Frontal cortex (tissue), 4 donors: ENCODE results near the gene DXO. TPM values are rescaled to one million over a fixed set of nuclear protein-coding genes. Genes with fewer than 3 reads are reported as not detected.

Experiments used
- DNase-seq, 2 donors: peaks; one replicate each; pipeline ENCODE4 v3.0.0; 2012; ENCODE audit warnings: low spot score in 2 of 2
- FAIRE-seq: peaks from 2 replicates; lab custom pipeline; 2012; peaks lifted over from hg19 to GRCh38; lab: Jason Lieb, UNC
- total RNA-seq: library from RNA; depleted of rRNA; stranded (reverse); fragments of >200 nt; gene quantifications from one replicate; pipeline ENCODE4 v1.2.3, GENCODE V29; 2014
- donor health status: control.
- donor health status: control.
- donor health status: control.

The DXO gene
- total RNA-seq, 1 donor from 2014 or later = 7.3 TPM

- no peak for FAIRE-seq
- DNase-seq = no peak
Observed at GRCh38 chr6:31961616-31962015, 10.3 kb downstream of the DXO start.

GRCh38 chr6:31958741-31959739 is 12.9 kb downstream of the DXO start, which contains the start of the genes NELFE and SKIC2:
NELFE (minus strand) TSS chr6:31958971; CDS start chr6:31958446, 525 bp downstream.
SKIC2 (plus strand) TSS chr6:31959175; CDS start chr6:31959193, 18 bp downstream.
- peak; percentile 75 for FAIRE-seq

DNA sequence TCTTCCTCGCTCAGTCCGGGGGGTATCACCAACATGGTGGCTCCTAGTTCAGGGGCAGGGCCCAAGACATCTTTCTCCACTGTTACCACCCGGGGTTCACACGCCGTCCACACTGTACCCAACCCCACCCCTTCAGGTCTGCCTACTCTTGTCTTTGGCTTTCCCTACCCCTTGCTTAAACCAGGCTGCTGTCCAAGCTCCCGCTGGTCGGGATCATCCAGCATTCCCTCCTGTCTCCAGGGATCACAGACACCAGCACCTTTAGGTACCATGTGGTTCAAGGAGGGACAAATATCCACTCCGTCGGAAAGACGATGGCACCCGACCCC is 13.6 kb downstream of the DXO start:
- no peak for FAIRE-seq

More at GRCh38 chr6:31958741-31959739, 12.9 kb downstream of the DXO start, which contains the start of the genes NELFE and SKIC2:
- DNase-seq = peak; percentile 98 to 100

GRCh38 chr6:31956796-31957195 is 15.1 kb downstream of the DXO start:
- DNase-seq (no peak), FAIRE-seq (no peak)

More for the DNA sequence above, 13.6 kb downstream of the DXO start:
- no peak for DNase-seq

DNA sequence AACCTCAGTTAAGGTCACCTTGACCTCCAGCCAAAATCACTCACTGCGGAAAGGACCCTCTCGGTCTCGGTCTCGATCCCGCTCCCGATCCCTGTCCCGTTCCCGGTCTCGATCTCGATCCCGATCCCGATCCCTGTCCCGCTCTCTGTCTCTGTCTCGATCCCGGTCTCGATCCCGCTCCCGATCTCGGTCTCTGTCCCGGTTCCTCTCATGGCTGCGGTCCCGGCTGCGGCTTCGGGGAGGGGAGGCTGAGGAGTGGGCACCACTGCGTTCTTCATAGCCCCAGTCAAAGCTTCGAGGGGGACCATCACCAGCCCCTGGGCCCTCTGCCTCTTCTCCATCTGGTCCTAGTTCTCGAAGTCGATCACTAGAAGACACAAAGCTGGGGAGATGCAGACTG is 17.4 kb downstream of the DXO start:
- DNase-seq (no peak), FAIRE-seq (no peak)

DNA sequence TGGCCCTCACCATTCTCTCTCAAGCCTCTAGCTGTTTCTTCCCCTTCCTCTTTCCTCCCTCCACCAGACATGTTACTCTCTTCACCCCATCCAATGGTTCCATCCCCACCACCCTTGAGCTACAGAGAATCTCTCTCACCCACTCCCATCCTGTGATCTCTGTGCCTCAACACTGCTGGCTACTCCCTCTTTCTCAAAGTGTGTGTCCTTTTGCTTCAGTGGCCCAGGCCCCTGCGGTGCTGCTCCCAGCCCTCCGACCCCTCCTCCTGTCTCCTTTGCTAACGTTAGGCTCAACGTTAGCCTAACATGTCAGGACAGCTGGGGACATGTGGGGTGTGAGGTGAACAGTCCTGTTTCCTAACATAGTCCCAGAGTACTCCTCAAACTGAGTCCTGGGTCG is 19.0 kb downstream of the DXO start:
- FAIRE-seq = no peak

DNA sequence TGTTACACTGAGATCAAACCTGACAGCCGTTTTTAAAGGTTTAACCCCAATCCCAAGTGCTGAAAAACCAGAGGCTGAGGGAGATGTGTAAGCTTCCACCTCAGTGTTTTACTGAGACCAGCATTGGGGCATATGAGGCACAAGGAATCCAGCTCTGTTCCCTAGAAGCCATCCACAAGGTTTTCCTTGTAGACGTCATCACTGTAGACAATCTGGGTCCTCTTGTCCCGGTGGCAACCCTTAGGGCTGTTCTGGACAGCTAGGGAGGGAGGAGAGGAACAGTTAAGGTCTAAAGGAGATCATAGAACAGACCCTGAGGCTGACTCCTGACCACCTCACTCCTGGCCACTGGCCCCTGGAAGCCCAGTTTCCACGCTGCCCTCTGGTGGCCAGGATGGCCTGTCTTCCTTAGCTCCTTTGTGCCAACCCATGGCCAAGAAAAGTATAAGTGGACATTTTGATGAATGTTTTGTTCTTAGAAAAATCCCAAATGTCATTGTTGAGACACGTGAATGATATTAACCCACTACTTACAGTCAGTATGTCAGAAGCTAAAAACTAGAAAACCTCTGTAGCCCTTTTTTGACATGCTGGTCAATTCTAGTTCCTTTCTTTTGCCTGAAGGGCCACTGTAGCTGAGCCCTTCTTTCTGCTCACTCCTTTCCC is 19.7 kb downstream of the DXO start:
- FAIRE-seq (no peak), DNase-seq (peak; percentile 47 to 67)

More for the DNA sequence above, 19.0 kb downstream of the DXO start:
- DNase-seq = no peak

DNA sequence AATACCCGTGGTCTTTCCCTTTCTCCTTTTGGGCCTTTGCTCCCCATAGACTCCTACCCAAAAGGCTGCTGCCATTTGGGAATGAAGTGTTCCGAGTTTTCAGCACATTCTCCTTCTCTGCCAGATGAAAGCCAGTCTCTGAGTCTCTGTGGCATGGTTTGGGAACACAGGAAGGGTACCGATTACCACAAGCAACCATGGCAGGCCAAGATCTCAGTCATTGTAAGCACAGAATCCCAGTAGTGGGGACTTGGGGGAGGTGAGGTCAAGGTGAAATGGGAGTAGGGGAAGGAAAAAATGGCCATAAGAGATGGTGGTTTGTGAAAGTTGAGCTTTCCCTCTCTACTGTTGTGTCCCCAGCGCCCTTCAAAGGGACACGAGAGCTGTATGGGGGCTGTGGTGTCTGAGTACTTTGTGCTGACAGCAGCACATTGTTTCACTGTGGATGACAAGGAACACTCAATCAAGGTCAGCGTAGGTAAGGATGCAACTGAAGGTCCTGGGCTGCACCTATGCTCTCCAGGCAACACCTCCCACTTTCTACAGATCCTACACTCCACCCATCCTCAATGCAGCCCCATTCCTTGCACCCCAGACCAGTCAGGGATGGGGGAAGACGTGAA is 21.9 kb downstream of the DXO start:
- no peak for DNase-seq
- FAIRE-seq = no peak

DNA sequence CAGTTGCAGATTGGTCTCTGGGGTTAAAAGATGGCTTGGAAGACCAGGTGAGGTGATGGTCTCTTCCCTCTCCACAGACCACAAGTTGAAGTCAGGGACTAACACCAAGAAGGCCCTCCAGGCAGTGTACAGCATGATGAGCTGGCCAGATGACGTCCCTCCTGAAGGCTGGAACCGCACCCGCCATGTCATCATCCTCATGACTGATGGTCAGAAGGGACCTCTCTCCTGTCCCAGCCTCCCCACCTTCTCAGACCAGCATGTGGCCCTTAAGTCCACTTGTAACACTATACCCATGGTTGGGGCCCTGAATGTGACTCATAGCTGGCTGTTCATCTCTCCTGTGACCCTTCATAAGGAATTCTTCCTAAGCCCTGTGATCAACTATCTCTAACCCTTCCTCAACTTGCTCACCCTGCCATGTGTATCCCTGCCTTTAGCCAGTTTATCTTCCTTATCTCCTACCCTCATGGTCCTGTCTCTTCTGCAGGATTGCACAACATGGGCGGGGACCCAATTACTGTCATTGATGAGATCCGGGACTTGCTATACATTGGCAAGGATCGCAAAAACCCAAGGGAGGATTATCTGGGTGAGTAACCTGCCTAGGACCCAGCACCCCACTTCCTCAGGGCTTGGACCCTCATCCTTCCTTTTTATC is 23.1 kb downstream of the DXO start:
- no peak for DNase-seq
- FAIRE-seq = no peak

- no peak for FAIRE-seq
- DNase-seq = no peak
Observed at GRCh38 chr6:31948306-31948705, 23.6 kb downstream of the DXO start.

DNA sequence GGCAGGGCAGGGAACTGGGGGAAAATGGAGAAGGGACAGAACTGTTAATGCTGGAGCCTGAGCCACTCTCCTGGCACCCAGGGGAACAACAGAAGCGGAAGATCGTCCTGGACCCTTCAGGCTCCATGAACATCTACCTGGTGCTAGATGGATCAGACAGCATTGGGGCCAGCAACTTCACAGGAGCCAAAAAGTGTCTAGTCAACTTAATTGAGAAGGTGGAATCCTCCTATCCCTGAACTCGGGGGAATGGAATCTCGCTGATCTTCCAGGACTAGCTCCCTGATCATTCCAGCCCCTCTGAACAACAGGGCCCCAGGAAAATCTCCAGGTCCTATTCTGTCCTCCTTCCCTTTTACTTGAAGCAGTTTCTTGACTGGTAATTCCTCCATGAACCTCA is 24.1 kb downstream of the DXO start:
- FAIRE-seq (no peak), DNase-seq (no peak)

GRCh38 chr6:31947070-31947675 is 24.8 kb downstream of the DXO start:
- no peak for FAIRE-seq
- DNase-seq = no peak

GRCh38 chr6:31946370-31946885 is 25.5 kb downstream of the DXO start:
- FAIRE-seq (no peak), DNase-seq (no peak)

DNA sequence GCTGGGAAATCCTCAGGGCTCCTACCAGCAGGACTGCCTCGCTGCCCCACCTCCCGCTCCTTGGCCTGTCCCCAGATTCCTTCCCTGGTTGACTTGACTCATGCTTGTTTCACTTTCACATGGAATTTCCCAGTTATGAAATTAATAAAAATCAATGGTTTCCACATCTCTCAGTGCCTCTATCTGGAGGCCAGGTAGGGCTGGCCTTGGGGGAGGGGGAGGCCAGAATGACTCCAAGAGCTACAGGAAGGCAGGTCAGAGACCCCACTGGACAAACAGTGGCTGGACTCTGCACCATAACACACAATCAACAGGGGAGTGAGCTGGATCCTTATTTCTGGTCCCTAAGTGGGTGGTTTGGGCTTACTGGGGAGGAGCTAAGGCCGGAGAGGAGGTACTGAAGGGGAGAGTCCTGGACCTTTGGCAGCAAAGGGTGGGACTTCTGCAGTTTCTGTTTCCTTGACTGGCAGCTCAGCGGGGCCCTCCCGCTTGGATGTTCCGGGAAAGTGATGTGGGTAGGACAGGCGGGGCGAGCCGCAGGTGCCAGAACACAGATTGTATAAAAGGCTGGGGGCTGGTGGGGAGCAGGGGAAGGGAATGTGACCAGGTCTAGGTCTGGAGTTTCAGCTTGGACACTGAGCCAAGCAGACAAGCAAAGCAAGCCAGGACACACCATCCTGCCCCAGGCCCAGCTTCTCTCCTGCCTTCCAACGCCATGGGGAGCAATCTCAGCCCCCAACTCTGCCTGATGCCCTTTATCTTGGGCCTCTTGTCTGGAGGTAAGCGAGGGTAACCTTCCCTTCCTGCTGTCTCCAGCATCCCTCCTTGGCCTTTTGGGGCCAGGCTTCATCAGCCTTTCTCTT is 26.2 kb downstream of the DXO start, which contains the start of gene CFB:
CFB (plus strand) TSS at position 589 of the 863 bp plus-strand sequence; CDS start at position 716, 127 bp downstream.
- FAIRE-seq (no peak), DNase-seq (peak in 1 of 2 donors; percentile 53)

DNA sequence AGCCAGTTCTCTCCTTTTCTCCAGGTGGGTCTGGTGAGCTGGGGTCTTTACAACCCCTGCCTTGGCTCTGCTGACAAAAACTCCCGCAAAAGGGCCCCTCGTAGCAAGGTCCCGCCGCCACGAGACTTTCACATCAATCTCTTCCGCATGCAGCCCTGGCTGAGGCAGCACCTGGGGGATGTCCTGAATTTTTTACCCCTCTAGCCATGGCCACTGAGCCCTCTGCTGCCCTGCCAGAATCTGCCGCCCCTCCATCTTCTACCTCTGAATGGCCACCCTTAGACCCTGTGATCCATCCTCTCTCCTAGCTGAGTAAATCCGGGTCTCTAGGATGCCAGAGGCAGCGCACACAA is 26.8 kb downstream of the DXO start:
- no peak for FAIRE-seq
- no peak for DNase-seq

DNA sequence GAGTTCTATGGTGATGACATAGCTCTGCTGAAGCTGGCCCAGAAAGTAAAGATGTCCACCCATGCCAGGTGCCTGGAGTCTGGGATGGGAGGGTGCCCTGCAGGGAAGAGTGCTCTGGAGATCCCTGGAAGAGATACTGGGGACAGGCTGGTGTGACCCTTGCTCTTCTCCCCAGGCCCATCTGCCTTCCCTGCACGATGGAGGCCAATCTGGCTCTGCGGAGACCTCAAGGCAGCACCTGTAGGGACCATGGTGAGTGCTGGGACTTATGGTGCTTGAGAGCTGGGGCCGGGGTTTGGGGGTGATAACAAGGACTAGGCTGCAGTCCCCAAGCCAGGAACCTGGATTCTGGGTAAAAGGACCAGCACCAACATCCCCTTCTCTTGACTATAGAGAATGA is 28.2 kb downstream of the DXO start:
- FAIRE-seq (no peak), DNase-seq (no peak)

- FAIRE-seq = no peak
- no peak for DNase-seq
Observed at GRCh38 chr6:31940256-31940664, 31.7 kb downstream of the DXO start.

DNA sequence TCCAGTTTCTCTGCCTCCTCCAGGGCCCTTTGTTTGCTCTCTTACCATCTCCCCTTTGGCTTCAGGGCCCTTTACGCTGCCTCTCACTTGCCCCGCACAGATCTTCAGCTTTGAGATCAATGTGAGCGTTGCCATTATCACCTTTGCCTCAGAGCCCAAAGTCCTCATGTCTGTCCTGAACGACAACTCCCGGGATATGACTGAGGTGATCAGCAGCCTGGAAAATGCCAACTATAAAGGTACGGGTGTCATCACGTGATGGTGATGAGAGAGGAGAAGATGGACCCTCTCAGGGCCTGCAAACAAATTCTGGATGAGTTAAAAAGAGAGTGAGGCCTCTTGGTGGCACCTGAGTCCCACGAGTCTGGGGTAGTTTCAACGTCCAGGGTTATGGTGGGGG is 36.1 kb downstream of the DXO start:
- DNase-seq = no peak
- FAIRE-seq = no peak
